Neural cell (in vitro differentiated cells): ENCODE results near the gene PLN. TPM values are rescaled to one million over a fixed set of nuclear protein-coding genes. Genes with fewer than 3 reads are reported as not detected.

Experiments used
- H2AFZ ChIP-seq: fragments of 200-600, 300-800 bp; sonication (generic), shearing (Covaris generic); 2 replicates; pipeline ENCODE4 v1.6.0; 2014; ENCODE audit warnings: low read depth, mild to moderate bottlenecking, antibody characterized with exemption, low read length, moderate library complexity
- H3F3A ChIP-seq: fragments of 200-600 bp; shearing (Covaris generic); 2 replicates; pipeline ENCODE4 v1.6.1; 2016; ENCODE audit warnings: mild to moderate bottlenecking, moderate library complexity, mixed read lengths, antibody characterized with exemption, low read length; ENCODE audit not compliant: insufficient read depth, poor library complexity, severe bottlenecking
- H3K27ac ChIP-seq: fragments of 200-600, 300-800 bp; sonication (generic), shearing (Covaris generic); 2 replicates; pipeline ENCODE4 v1.5.1; 2014; ENCODE audit warnings: mild to moderate bottlenecking, low read length, moderate library complexity
- H3K27me3 ChIP-seq: fragments of 300-800, 200-600 bp; sonication (generic), shearing (Covaris generic); 2 replicates; pipeline ENCODE4 v1.6.0; 2014; ENCODE audit warnings: mild to moderate bottlenecking, low read depth, low read length, moderate library complexity; ENCODE audit not compliant: insufficient read depth
- H3K36me3 ChIP-seq: fragments of 300-800, 200-600 bp; sonication (generic), shearing (Covaris generic); 2 replicates; pipeline ENCODE4 v1.5.1; 2014; ENCODE audit warnings: mild to moderate bottlenecking, antibody characterized with exemption, low read length, moderate library complexity; ENCODE audit not compliant: insufficient read depth
- H3K4me2 ChIP-seq: fragments of 300-800, 200-600 bp; sonication (generic), shearing (Covaris generic); 2 replicates; pipeline ENCODE4 v1.6.0; 2014; ENCODE audit warnings: mild to moderate bottlenecking, low read length
- H3K4me3 ChIP-seq: fragments of 300-800, 200-600 bp; sonication (generic), shearing (Covaris generic); 2 replicates; pipeline ENCODE4 v1.5.1; 2014; ENCODE audit warnings: mild to moderate bottlenecking, low read length, moderate library complexity
- H3K79me2 ChIP-seq: fragments of 200-600 bp; shearing (Covaris generic); replicated peaks from 2 replicates; pipeline ENCODE4 v1.6.0; 2014; ENCODE audit warnings: mild to moderate bottlenecking, low read length, moderate library complexity; ENCODE audit not compliant: insufficient read depth
- H3K9ac ChIP-seq: fragments of 300-800, 200-600 bp; sonication (generic), shearing (Covaris generic); 2 replicates; pipeline ENCODE4 v1.6.1; 2016; ENCODE audit warnings: mild to moderate bottlenecking, low read length, mixed read lengths
- H3K9me2 ChIP-seq: fragments of 200-600 bp; shearing (Covaris generic); 2 replicates; pipeline ENCODE4 v1.6.1; 2016; ENCODE audit warnings: mild to moderate bottlenecking, low read length, mixed read lengths; ENCODE audit not compliant: insufficient read depth
- H3K9me3 ChIP-seq: fragments of 200-600, 300-800 bp; sonication (generic), shearing (Covaris generic); 2 replicates; pipeline ENCODE4 v1.6.1; 2016; ENCODE audit warnings: mild to moderate bottlenecking, mixed run types, low read length, moderate library complexity, mixed read lengths
- H4K20me1 ChIP-seq: fragments of 200-600 bp; shearing (Covaris generic); 2 replicates; pipeline ENCODE4 v1.6.1; 2016; ENCODE audit warnings: mild to moderate bottlenecking, mixed run types; ENCODE audit not compliant: insufficient read depth
- CTCF ChIP-seq: fragments of 450-650 bp; IDR thresholded peaks from 2 replicates; pipeline ENCODE4 v1.5.1; 2014; ENCODE audit warnings: antibody characterized with exemption, mild to moderate bottlenecking, moderate library complexity; ENCODE audit not compliant: poor library complexity, severe bottlenecking
- EP300 ChIP-seq: fragments of 450-650 bp; conservative IDR thresholded peaks from 2 replicates; pipeline ENCODE4 v1.6.1; 2014; ENCODE audit warnings: antibody characterized with exemption, mild to moderate bottlenecking, moderate library complexity; ENCODE audit not compliant: poor library complexity, severe bottlenecking
- EZH2 ChIP-seq: fragments of 200-600, 300-800 bp; shearing (Covaris generic), sonication (generic); IDR thresholded peaks from 2 replicates; pipeline ENCODE4 v1.6.1; 2014; ENCODE audit warnings: antibody characterized with exemption, low read length, borderline replicate concordance, mild to moderate bottlenecking; ENCODE audit not compliant: insufficient read depth, poor library complexity, severe bottlenecking
- MXI1 ChIP-seq: fragments of 450-650 bp; conservative IDR thresholded peaks from 2 replicates; pipeline ENCODE4 v1.6.1; 2014; ENCODE audit warnings: antibody characterized with exemption, mild to moderate bottlenecking; ENCODE audit not compliant: poor library complexity, severe bottlenecking
- POLR2AphosphoS5 ChIP-seq: IDR thresholded peaks from 2 replicates; pipeline ENCODE4 v1.6.1; 2012
- RAD21 ChIP-seq: fragments of 450-650 bp; conservative IDR thresholded peaks from 2 replicates; pipeline ENCODE4 v1.6.1; 2014; ENCODE audit warnings: antibody characterized with exemption, mild to moderate bottlenecking, moderate library complexity
- REST ChIP-seq: IDR thresholded peaks from 2 replicates; pipeline ENCODE4 v1.6.1; 2012; ENCODE audit warnings: borderline replicate concordance
- SMC3 ChIP-seq: fragments of 450-650 bp; conservative IDR thresholded peaks from 2 replicates; pipeline ENCODE4 v1.6.1; 2014; ENCODE audit warnings: antibody characterized with exemption, mild to moderate bottlenecking, moderate library complexity; ENCODE audit not compliant: poor library complexity
- TAF1 ChIP-seq: IDR thresholded peaks from 2 replicates; pipeline ENCODE4 v1.6.1; 2012; ENCODE audit warnings: low read depth
- polyA plus RNA-seq: library from polyadenylated mRNA; depleted of rRNA; stranded (reverse); fragments of >200 nt; gene quantifications from 2 replicates; pipeline ENCODE4 v1.2.3, GENCODE V29; 2014

PLN gene
- polyA plus RNA-seq, 1 donor from 2014 or later, result not detected

- Histone ChIP-seq H3K9me3 (no peaks in the 10 kb centered on the region), H3K9me2 (no peaks in the 10 kb centered on the region), H2AFZ (no peak overlapping the region), H3K36me3 (no peaks in the 10 kb centered on the region), H3K27me3 (no peaks in the 10 kb centered on the region), H3K4me3 (no peak overlapping the region), H3K9ac (no peak overlapping the region), H3F3A (no peaks in the 10 kb centered on the region), H4K20me1 (no peaks in the 10 kb centered on the region), H3K79me2 (peaks cover 3% of the 10 kb centered on the region), H3K27ac (no peak overlapping the region), H3K4me2 (no peak overlapping the region)
- TF ChIP-seq REST, result no peak
- no peak for TF ChIP-seq RAD21
- no peak for TF ChIP-seq POLR2AphosphoS5
- TF ChIP-seq EP300, result no peak
- TF ChIP-seq EZH2, result no peak
- TF ChIP-seq CTCF, result no peak
- TF ChIP-seq TAF1, result no peak
- TF ChIP-seq SMC3, result no peak
- TF ChIP-seq MXI1, result no peak
These were observed 47.0 kb upstream of the PLN start for GRCh38 chr6:118501099-118501498.

GRCh38 chr6:118501765-118502164 lies 46.3 kb upstream of the PLN start:
- Histone ChIP-seq H3K27ac (no peak overlapping the region), H3K9ac (no peak overlapping the region), H3K9me3 (no peaks in the 10 kb centered on the region), H3F3A (no peaks in the 10 kb centered on the region), H3K4me2 (no peak overlapping the region), H3K4me3 (no peak overlapping the region), H3K79me2 (peaks cover 3% of the 10 kb centered on the region), H3K9me2 (no peaks in the 10 kb centered on the region), H3K36me3 (no peaks in the 10 kb centered on the region), H2AFZ (no peak overlapping the region), H3K27me3 (no peaks in the 10 kb centered on the region), H4K20me1 (no peaks in the 10 kb centered on the region)
- no peak for TF ChIP-seq MXI1

- Histone ChIP-seq H3K9me3 (no peaks in the 10 kb centered on the region), H3K4me3 (no peak overlapping the region), H4K20me1 (no peaks in the 10 kb centered on the region), H3F3A (no peaks in the 10 kb centered on the region), H3K27me3 (no peaks in the 10 kb centered on the region), H3K36me3 (no peaks in the 10 kb centered on the region), H3K4me2 (no peak overlapping the region), H2AFZ (no peak overlapping the region), H3K27ac (no peak overlapping the region), H3K9ac (no peak overlapping the region), H3K9me2 (no peaks in the 10 kb centered on the region), H3K79me2 (peaks cover 3% of the 10 kb centered on the region)
- no peak for TF ChIP-seq POLR2AphosphoS5
- TF ChIP-seq EP300, result no peak
- TF ChIP-seq RAD21, result no peak
- TF ChIP-seq REST, result no peak
- no peak for TF ChIP-seq TAF1
- TF ChIP-seq SMC3, result no peak
- TF ChIP-seq MXI1, result no peak
- no peak for TF ChIP-seq EZH2
- TF ChIP-seq CTCF, result no peak
These were observed 45.9 kb upstream of the PLN start for GRCh38 chr6:118502169-118502568.
